OCI-LY1 (cell line): ENCODE data around the gene TMEM186.

Source experiments
- EZH2 ChIP-seq: fragments of 200-600 bp; sonication (generic), shearing (Covaris generic); IDR thresholded peaks from 2 replicates; pipeline ENCODE4 v1.8.0; 2017; ENCODE audit warnings: borderline replicate concordance, mixed run types, mild to moderate bottlenecking, antibody characterized with exemption, low read length, moderate library complexity, mixed read lengths
- TF ChIP-seq, protein P1 (sequence below): fragments of 200-600 bp; sonication (generic), shearing (Covaris generic); IDR thresholded peaks from 2 replicates; pipeline ENCODE4 v1.5.1; 2017; ENCODE audit warnings: mild to moderate bottlenecking, antibody characterized with exemption, low read length, moderate library complexity, mixed read lengths

DNA sequence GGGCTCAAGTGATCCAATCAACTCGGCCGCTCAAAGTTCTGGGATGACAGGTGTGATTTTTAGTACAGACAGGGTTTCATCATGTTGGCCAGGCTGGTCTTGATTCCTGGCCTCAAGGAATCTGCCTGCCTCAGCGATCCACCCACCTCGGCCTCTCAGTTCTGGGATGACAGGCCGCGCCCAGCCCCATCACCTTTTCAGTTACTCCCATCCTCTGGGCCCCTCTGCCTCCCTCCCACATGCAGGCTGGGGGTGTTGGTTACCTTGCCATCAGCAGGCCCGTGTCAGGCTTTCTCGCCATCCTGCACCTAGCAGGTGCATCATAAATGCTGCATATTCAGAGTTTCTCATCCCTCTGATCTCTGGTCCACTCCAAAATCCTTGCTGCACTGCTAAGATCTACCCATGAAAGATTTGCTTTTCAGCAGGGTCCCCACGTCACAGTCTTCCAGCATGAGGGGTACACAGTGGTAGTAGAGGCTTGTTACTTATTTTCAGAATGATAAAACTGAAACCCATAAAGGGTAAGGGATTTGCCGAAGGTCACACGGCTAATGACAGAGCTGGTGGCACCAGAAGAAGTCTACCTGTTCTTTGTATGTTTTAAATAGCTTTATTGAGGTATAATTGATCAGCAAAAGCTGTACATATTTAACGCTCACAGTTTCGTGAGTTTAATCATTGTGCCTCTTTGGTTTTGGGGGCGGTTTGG, 16.8 kb upstream of the TMEM186 start:
- TF ChIP-seq, protein P1, sequence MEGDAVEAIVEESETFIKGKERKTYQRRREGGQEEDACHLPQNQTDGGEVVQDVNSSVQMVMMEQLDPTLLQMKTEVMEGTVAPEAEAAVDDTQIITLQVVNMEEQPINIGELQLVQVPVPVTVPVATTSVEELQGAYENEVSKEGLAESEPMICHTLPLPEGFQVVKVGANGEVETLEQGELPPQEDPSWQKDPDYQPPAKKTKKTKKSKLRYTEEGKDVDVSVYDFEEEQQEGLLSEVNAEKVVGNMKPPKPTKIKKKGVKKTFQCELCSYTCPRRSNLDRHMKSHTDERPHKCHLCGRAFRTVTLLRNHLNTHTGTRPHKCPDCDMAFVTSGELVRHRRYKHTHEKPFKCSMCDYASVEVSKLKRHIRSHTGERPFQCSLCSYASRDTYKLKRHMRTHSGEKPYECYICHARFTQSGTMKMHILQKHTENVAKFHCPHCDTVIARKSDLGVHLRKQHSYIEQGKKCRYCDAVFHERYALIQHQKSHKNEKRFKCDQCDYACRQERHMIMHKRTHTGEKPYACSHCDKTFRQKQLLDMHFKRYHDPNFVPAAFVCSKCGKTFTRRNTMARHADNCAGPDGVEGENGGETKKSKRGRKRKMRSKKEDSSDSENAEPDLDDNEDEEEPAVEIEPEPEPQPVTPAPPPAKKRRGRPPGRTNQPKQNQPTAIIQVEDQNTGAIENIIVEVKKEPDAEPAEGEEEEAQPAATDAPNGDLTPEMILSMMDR: no peak
- TF ChIP-seq EZH2: no peak
